SK-N-SH treated with all-trans-retinoic acid at 6 μM for 48 hours (cell line): ENCODE measurements around the gene FREM3.
A peak's percentile ranks its signal among the peaks of the same experiment; 100 is the strongest.

Experiments
- ATAC-seq: fragments of 200-7000 bp; cut with Tn5 transposase; 3 replicates; pipeline ENCODE4 v1.9.1; 2020; ENCODE audit warnings: mild to moderate bottlenecking, moderate library complexity
- ARNTL ChIP-seq: fragments of 450-650 bp; formaldehyde crosslinking; IDR thresholded peaks from 2 replicates; pipeline ENCODE4 v1.5.0; 2020; ENCODE audit warnings: low read depth, mild to moderate bottlenecking, moderate library complexity, borderline replicate concordance
- BACH2 ChIP-seq: fragments of 250-450 bp; sonication (Bioruptor Pico); IDR thresholded peaks from 2 replicates; pipeline ENCODE4 v1.9.0; 2021; ENCODE audit warnings: mild to moderate bottlenecking, borderline replicate concordance
- CSDC2 ChIP-seq: fragments of 250-450 bp; sonication (Bioruptor Pico); IDR thresholded peaks from 2 replicates; pipeline ENCODE4 v1.5.0; 2020; ENCODE audit warnings: mild to moderate bottlenecking, moderate library complexity
- GLIS3 ChIP-seq: fragments of 250-450 bp; sonication (Bioruptor Pico); IDR thresholded peaks from 2 replicates; pipeline ENCODE4 v1.5.0; 2020; ENCODE audit warnings: mild to moderate bottlenecking, moderate library complexity
- ISL1 ChIP-seq: fragments of 250-450 bp; sonication (Bioruptor Pico); IDR thresholded peaks from 2 replicates; pipeline ENCODE4 v2.1.2; 2022; ENCODE audit warnings: mild to moderate bottlenecking, moderate library complexity
- OSR1 ChIP-seq: fragments of 250-450 bp; sonication (Bioruptor Pico); IDR thresholded peaks from 2 replicates; pipeline ENCODE4 v1.8.0; 2022; ENCODE audit warnings: moderate library complexity, mild to moderate bottlenecking, inconsistent platforms
- PPARA ChIP-seq: fragments of 250-450 bp; sonication (Bioruptor Pico); IDR thresholded peaks from 2 replicates; pipeline ENCODE4 v1.5.0; 2020; ENCODE audit warnings: mild to moderate bottlenecking, borderline replicate concordance
- RARB ChIP-seq: fragments of 250-450 bp; sonication (Bioruptor Pico); IDR thresholded peaks from 2 replicates; pipeline ENCODE4 v1.8.0; 2021; ENCODE audit warnings: mild to moderate bottlenecking, moderate library complexity
- SNAI2 ChIP-seq: fragments of 250-450 bp; sonication (Bioruptor Pico); IDR thresholded peaks from 2 replicates; pipeline ENCODE4 v1.5.0; 2020; ENCODE audit warnings: mild to moderate bottlenecking, moderate library complexity
- TCF4 ChIP-seq: fragments of 250-450 bp; sonication (Bioruptor Pico); IDR thresholded peaks from 2 replicates; pipeline ENCODE4 v1.8.0; 2021; ENCODE audit warnings: mild to moderate bottlenecking, moderate library complexity, borderline replicate concordance
- TOX ChIP-seq: fragments of 250-450 bp; sonication (Bioruptor Pico); IDR thresholded peaks from 2 replicates; pipeline ENCODE4 v1.8.0; 2021; ENCODE audit warnings: mild to moderate bottlenecking, moderate library complexity, borderline replicate concordance
- ZC3H10 ChIP-seq: fragments of 250-450 bp; sonication (Bioruptor Pico); IDR thresholded peaks from 2 replicates; pipeline ENCODE4 v1.5.1; 2021; ENCODE audit warnings: mild to moderate bottlenecking, moderate library complexity
- ZFP3 ChIP-seq: fragments of 250-450 bp; sonication (Bioruptor Pico); IDR thresholded peaks from 2 replicates; pipeline ENCODE4 v1.5.0; 2020; ENCODE audit warnings: mild to moderate bottlenecking, moderate library complexity
- ZFP30 ChIP-seq: fragments of 450-650 bp; formaldehyde crosslinking; IDR thresholded peaks from 2 replicates; pipeline ENCODE4 v1.5.0; 2022; ENCODE audit warnings: mild to moderate bottlenecking, moderate library complexity
- ZNF70 ChIP-seq: fragments of 450-650 bp; formaldehyde crosslinking; IDR thresholded peaks from 2 replicates; pipeline ENCODE4 v1.5.0; 2020; ENCODE audit warnings: mild to moderate bottlenecking, moderate library complexity
- ZNF8 ChIP-seq: fragments of 450-650 bp; formaldehyde crosslinking; IDR thresholded peaks from 2 replicates; pipeline ENCODE4 v1.5.0; 2020; ENCODE audit warnings: mild to moderate bottlenecking, moderate library complexity
- TF ChIP-seq, protein P1 (sequence below): fragments of 250-450 bp; sonication (Bioruptor Pico); IDR thresholded peaks from 2 replicates; pipeline ENCODE4 v1.8.0; 2020; ENCODE audit warnings: mild to moderate bottlenecking, moderate library complexity, borderline replicate concordance
- TF ChIP-seq, protein P2 (sequence below): fragments of 250-450 bp; sonication (Bioruptor Pico); IDR thresholded peaks from 2 replicates; pipeline ENCODE4 v1.5.1; 2020; ENCODE audit warnings: low read depth, mild to moderate bottlenecking, moderate library complexity
- TF ChIP-seq, protein P3 (sequence below): fragments of 250-450 bp; sonication (Bioruptor Pico); IDR thresholded peaks from 2 replicates; pipeline ENCODE4 v1.5.1; 2021; ENCODE audit warnings: mild to moderate bottlenecking, moderate library complexity
- TF ChIP-seq, protein P4 (sequence below): fragments of 250-450 bp; sonication (Bioruptor Pico); IDR thresholded peaks from 2 replicates; pipeline ENCODE4 v1.8.0; 2021; ENCODE audit warnings: low read depth, mild to moderate bottlenecking, moderate library complexity, borderline replicate concordance
- TF ChIP-seq, protein P5 (sequence below): fragments of 250-450 bp; sonication (Bioruptor Pico); IDR thresholded peaks from 2 replicates; pipeline ENCODE4 v1.5.0; 2020; ENCODE audit warnings: mild to moderate bottlenecking, moderate library complexity

Gene FREM3

DNA sequence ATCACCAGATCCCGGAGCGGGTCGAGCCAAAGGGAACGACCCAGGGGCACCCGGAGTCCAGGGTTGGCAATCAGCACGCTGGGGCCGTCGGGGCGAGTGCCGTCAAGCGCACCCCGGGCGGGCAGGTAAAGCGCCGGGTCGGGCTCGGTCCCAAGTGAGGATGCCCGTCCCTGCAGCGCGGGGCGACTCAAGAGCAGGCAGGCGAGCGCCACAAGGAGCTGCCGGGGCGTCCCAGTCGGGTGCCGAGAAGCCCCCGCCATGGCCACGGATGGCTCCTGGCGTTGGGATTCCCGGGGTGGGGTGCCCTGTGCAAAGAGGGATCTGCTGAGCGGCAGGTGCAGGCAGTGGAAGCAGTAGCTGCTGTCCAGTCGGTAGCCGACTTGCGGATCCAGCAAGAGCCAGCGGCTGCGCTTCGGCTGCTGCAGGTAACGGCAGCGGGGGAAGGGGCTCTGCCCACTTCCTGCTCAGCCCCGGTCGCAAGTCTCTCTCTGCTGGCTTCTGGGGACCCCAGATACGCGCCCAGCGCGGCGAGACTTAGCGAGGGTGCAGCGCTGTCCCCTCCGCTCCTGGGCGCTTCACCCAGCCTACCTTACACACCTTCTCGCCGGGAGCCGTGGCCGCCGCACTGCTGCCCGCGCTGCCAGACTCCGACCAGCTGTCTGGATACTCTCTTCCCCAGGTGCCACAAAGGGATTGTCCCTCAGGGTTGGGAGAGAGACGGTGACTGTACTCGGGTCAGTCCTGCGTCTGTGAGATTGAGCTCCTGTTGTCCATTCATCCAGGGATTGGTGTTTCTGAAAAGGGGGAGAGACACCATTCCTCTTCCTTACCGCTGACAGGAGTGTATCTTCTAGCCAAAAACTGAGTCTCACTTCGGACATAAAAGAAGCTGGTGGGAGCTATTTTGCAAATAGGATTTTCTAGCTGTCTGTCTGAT, at the start of gene FREM3:
Gene FREM3, minus strand, starts transcription at position 260 of the 937 bp plus-strand sequence. Its CDS starts 0 bp downstream, at position 260.
- TF ChIP-seq PPARA (CRISPR knock-in tag) (no peak), OSR1 (CRISPR knock-in tag) (no peak), ZFP30 (CRISPR knock-in tag) (no peak), ZC3H10 (CRISPR knock-in tag) (no peak), CSDC2 (CRISPR knock-in tag) (no peak), ZNF8 (CRISPR knock-in tag) (no peak), ZNF70 (CRISPR knock-in tag) (no peak), BACH2 (no peak)
- TF ChIP-seq, protein P1, sequence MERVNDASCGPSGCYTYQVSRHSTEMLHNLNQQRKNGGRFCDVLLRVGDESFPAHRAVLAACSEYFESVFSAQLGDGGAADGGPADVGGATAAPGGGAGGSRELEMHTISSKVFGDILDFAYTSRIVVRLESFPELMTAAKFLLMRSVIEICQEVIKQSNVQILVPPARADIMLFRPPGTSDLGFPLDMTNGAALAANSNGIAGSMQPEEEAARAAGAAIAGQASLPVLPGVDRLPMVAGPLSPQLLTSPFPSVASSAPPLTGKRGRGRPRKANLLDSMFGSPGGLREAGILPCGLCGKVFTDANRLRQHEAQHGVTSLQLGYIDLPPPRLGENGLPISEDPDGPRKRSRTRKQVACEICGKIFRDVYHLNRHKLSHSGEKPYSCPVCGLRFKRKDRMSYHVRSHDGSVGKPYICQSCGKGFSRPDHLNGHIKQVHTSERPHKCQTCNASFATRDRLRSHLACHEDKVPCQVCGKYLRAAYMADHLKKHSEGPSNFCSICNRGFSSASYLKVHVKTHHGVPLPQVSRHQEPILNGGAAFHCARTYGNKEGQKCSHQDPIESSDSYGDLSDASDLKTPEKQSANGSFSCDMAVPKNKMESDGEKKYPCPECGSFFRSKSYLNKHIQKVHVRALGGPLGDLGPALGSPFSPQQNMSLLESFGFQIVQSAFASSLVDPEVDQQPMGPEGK (CRISPR knock-in tag) = no peak
- TF ChIP-seq, protein P2, sequence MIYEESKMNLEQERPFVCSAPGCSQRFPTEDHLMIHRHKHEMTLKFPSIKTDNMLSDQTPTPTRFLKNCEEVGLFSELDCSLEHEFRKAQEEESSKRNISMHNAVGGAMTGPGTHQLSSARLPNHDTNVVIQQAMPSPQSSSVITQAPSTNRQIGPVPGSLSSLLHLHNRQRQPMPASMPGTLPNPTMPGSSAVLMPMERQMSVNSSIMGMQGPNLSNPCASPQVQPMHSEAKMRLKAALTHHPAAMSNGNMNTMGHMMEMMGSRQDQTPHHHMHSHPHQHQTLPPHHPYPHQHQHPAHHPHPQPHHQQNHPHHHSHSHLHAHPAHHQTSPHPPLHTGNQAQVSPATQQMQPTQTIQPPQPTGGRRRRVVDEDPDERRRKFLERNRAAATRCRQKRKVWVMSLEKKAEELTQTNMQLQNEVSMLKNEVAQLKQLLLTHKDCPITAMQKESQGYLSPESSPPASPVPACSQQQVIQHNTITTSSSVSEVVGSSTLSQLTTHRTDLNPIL (CRISPR knock-in tag) = no peak
- TF ChIP-seq, protein P3, sequence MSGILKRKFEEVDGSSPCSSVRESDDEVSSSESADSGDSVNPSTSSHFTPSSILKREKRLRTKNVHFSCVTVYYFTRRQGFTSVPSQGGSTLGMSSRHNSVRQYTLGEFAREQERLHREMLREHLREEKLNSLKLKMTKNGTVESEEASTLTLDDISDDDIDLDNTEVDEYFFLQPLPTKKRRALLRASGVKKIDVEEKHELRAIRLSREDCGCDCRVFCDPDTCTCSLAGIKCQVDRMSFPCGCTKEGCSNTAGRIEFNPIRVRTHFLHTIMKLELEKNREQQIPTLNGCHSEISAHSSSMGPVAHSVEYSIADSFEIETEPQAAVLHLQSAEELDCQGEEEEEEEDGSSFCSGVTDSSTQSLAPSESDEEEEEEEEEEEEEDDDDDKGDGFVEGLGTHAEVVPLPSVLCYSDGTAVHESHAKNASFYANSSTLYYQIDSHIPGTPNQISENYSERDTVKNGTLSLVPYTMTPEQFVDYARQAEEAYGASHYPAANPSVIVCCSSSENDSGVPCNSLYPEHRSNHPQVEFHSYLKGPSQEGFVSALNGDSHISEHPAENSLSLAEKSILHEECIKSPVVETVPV = no peak
- peak; percentile 72 for ATAC-seq

DNA sequence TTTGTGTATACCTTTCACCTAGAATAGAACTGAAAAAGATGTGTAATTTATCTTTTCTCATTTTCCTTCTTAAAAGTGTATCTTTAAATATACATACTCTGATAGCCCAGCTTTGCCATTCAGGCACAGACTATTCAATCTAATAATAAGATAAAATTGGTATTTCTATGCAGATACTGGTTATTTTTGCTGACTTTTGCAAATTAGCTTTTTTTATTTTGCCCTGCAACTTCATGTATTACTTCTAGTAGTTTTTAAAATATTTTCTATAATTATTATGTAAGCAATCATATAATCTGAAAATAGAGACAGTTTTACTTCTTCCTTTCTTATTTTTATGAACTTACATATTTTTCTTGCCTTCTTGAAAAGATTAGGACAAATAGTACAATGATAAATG, 45.4 kb upstream of the FREM3 start:
- TF ChIP-seq ISL1 (CRISPR knock-in tag) (no peak), GLIS3 (no peak), ZNF70 (CRISPR knock-in tag) (no peak), ZC3H10 (CRISPR knock-in tag) (no peak), PPARA (CRISPR knock-in tag) (no peak), RARB (CRISPR knock-in tag) (no peak), ZNF8 (CRISPR knock-in tag) (no peak), ZFP3 (no peak), TOX (CRISPR knock-in tag) (no peak), CSDC2 (CRISPR knock-in tag) (no peak), SNAI2 (CRISPR knock-in tag) (no peak), TCF4 (CRISPR knock-in tag) (no peak), ZFP30 (CRISPR knock-in tag) (no peak), BACH2 (no peak), OSR1 (CRISPR knock-in tag) (no peak), ARNTL (CRISPR knock-in tag) (no peak)
- TF ChIP-seq, protein P3 = no peak
- TF ChIP-seq, protein P4, sequence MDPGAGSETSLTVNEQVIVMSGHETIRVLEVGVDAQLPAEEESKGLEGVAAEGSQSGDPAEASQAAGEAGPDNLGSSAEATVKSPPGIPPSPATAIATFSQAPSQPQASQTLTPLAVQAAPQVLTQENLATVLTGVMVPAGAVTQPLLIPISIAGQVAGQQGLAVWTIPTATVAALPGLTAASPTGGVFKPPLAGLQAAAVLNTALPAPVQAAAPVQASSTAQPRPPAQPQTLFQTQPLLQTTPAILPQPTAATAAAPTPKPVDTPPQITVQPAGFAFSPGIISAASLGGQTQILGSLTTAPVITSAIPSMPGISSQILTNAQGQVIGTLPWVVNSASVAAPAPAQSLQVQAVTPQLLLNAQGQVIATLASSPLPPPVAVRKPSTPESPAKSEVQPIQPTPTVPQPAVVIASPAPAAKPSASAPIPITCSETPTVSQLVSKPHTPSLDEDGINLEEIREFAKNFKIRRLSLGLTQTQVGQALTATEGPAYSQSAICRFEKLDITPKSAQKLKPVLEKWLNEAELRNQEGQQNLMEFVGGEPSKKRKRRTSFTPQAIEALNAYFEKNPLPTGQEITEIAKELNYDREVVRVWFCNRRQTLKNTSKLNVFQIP (CRISPR knock-in tag) = no peak
- TF ChIP-seq, protein P5, sequence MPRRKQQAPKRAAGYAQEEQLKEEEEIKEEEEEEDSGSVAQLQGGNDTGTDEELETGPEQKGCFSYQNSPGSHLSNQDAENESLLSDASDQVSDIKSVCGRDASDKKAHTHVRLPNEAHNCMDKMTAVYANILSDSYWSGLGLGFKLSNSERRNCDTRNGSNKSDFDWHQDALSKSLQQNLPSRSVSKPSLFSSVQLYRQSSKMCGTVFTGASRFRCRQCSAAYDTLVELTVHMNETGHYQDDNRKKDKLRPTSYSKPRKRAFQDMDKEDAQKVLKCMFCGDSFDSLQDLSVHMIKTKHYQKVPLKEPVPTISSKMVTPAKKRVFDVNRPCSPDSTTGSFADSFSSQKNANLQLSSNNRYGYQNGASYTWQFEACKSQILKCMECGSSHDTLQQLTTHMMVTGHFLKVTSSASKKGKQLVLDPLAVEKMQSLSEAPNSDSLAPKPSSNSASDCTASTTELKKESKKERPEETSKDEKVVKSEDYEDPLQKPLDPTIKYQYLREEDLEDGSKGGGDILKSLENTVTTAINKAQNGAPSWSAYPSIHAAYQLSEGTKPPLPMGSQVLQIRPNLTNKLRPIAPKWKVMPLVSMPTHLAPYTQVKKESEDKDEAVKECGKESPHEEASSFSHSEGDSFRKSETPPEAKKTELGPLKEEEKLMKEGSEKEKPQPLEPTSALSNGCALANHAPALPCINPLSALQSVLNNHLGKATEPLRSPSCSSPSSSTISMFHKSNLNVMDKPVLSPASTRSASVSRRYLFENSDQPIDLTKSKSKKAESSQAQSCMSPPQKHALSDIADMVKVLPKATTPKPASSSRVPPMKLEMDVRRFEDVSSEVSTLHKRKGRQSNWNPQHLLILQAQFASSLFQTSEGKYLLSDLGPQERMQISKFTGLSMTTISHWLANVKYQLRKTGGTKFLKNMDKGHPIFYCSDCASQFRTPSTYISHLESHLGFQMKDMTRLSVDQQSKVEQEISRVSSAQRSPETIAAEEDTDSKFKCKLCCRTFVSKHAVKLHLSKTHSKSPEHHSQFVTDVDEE (CRISPR knock-in tag) = no peak
- TF ChIP-seq, protein P2 (CRISPR knock-in tag) = no peak
- no peak for ATAC-seq
